ENCODE results near the gene HLA-B.

- TF ChIP-seq CTCF (IDR thresholded peaks at IDR 0.05) (no peak), POLR2A (IDR thresholded peaks at IDR 0.05) (no peak)
These were observed 24.7 kb upstream of the HLA-B start for GRCh38 chr6:31381666-31382065.

Measured in Peyer's patch (tissue), 4 donors.